ENCODE results near the gene LHFPL3. TPM values are rescaled to one million over a fixed set of nuclear protein-coding genes. Genes with fewer than 3 reads are reported as not detected.

The LHFPL3 gene
- polyA plus RNA-seq, 2 of the 4 experiments (the other 2 are of a cell fraction), result not detected

- H3K4me3 ChIP-seq, result no peak overlapping the region
- TF ChIP-seq FOXS1 (CRISPR knock-in tag; IDR thresholded peaks at IDR 0.05) (no peak), ZNF302 (CRISPR knock-in tag; IDR thresholded peaks at IDR 0.05) (no peak), SMC3 (IDR thresholded peaks at IDR 0.05) (no peak), RAD21 (conservative IDR thresholded peaks at IDR 0.05 in 1 of 2, IDR thresholded peaks at IDR 0.05 in 1 of 2) (no peak), FOSL2 (IDR thresholded peaks at IDR 0.05) (no peak), FOSL2 (CRISPR knock-in tag; IDR thresholded peaks at IDR 0.05) (no peak), JUN (IDR thresholded peaks at IDR 0.05) (no peak), KDM5A (IDR thresholded peaks at IDR 0.05) (no peak), MYC (IDR thresholded peaks at IDR 0.05; ENCODE audit: borderline replicate concordance, low read length) (no peak)
- FAIRE-seq (no peak), ATAC-seq (no peak), DNase-seq (ENCODE audit: low read depth in 1 of 2, low spot score in 1 of 2) (no peak)
- no peaks in the 10 kb centered on the region for H3K4me1 ChIP-seq
- ChIA-PET POLR2A (no interaction called here), CTCF (no interaction called here)
- 16% methylated on average over 4 of the region's 4 CpGs for WGBS (ENCODE audit: missing lambda C conversion rate)
- no peak overlapping the region for H3K4me2 ChIP-seq
- no peaks in the 10 kb centered on the region for H3K9me3 ChIP-seq
- no peak overlapping the region for H3K27ac ChIP-seq
These were observed 69.0 kb downstream of the LHFPL3 start for GRCh38 chr7:104397442-104397841.

- no peak for ATAC-seq
- Histone ChIP-seq H3K4me2 (no peak overlapping the region), H3K27ac (no peak overlapping the region), H3K4me3 (no peak overlapping the region), H3K9me3 (no peaks in the 10 kb centered on the region), H3K4me1 (no peaks in the 10 kb centered on the region)
- FAIRE-seq, result no peak
- no peak for DNase-seq (ENCODE audit: low read depth in 1 of 2, low spot score in 1 of 2)
- CTCF ChIA-PET, result interaction anchor here (1.1 kb wide), 1 partner anchor 11 kb away, joined by 3 read pairs; no protein-coding TSS in a partner anchor
- no peak for TF ChIP-seq HES2 (IDR thresholded peaks at IDR 0.05)
- TF ChIP-seq ZFP36 (IDR thresholded peaks at IDR 0.05; ENCODE audit: borderline replicate concordance, partially characterized antibody), result no peak
- TF ChIP-seq HDAC2 (IDR thresholded peaks at IDR 0.05), result no peak
- no peak for TF ChIP-seq BHLHE40 (IDR thresholded peaks at IDR 0.05; ENCODE audit: low read depth, low read length)
- no peak for TF ChIP-seq PBX3 (IDR thresholded peaks at IDR 0.05)
- TF ChIP-seq RCOR1 (IDR thresholded peaks at IDR 0.05; ENCODE audit: low read depth, low read length), result no peak
- TF ChIP-seq FOXS1 (CRISPR knock-in tag; IDR thresholded peaks at IDR 0.05), result no peak
- no peak for TF ChIP-seq RFX5 (IDR thresholded peaks at IDR 0.05)
- TF ChIP-seq NFE2L2 (conservative IDR thresholded peaks at IDR 0.05; ENCODE audit: low read length), result no peak
- TF ChIP-seq RARB (CRISPR knock-in tag; IDR thresholded peaks at IDR 0.05), result no peak
- no peak for TF ChIP-seq JUN (IDR thresholded peaks at IDR 0.05)
- TF ChIP-seq MAFK (IDR thresholded peaks at IDR 0.05; ENCODE audit: partially characterized antibody), result no peak
- TF ChIP-seq HOXB13 (CRISPR knock-in tag; IDR thresholded peaks at IDR 0.05; ENCODE audit: low read depth), result no peak
- WGBS (ENCODE audit: missing lambda C conversion rate), result 7% methylated on average over 1 of the region's 1 CpG
- POLR2A ChIA-PET, result no interaction called here
These were observed 80.0 kb downstream of the LHFPL3 start for GRCh38 chr7:104408371-104408770.

GRCh38 chr7:104410742-104411141 is 82.3 kb downstream of the LHFPL3 start:
- POLR2A ChIA-PET, result no interaction called here
- ATAC-seq (no peak), DNase-seq (ENCODE audit: low read depth in 1 of 2, low spot score in 1 of 2) (no peak), FAIRE-seq (no peak)
- WGBS (ENCODE audit: missing lambda C conversion rate), result 5% methylated on average over 5 of the region's 5 CpGs
- CTCF ChIA-PET, result no interaction called here
- no peaks in the 10 kb centered on the region for H3K4me1 ChIP-seq
- no peaks in the 10 kb centered on the region for H3K9me3 ChIP-seq
- H3K4me3 ChIP-seq, result no peak overlapping the region
- TF ChIP-seq ZNF302 (CRISPR knock-in tag; IDR thresholded peaks at IDR 0.05) (no peak), FOSL2 (IDR thresholded peaks at IDR 0.05) (no peak), FOSL2 (CRISPR knock-in tag; IDR thresholded peaks at IDR 0.05) (no peak), MAZ (IDR thresholded peaks at IDR 0.05; ENCODE audit: borderline replicate concordance, low read depth, low read length) (no peak), MAX (IDR thresholded peaks at IDR 0.05) (no peak), ATOH8 (CRISPR knock-in tag; IDR thresholded peaks at IDR 0.05; ENCODE audit: low read depth) (no peak), POLR2A (IDR thresholded peaks at IDR 0.05; ENCODE audit: low read length) (no peak), EHMT2 (IDR thresholded peaks at IDR 0.05; ENCODE audit: low read depth) (no peak), POLR2AphosphoS2 (conservative IDR thresholded peaks at IDR 0.05; ENCODE audit: low read length) (no peak), NPAS2 (CRISPR knock-in tag; IDR thresholded peaks at IDR 0.05; ENCODE audit: borderline replicate concordance) (no peak), HMGXB4 (CRISPR knock-in tag; IDR thresholded peaks at IDR 0.05; ENCODE audit: borderline replicate concordance) (no peak), TP53 (CRISPR knock-in tag; IDR thresholded peaks at IDR 0.05) (no peak), CHD4 (IDR thresholded peaks at IDR 0.05; ENCODE audit: borderline replicate concordance) (no peak), CEBPB (IDR thresholded peaks at IDR 0.05) (no peak)
- H3K4me2 ChIP-seq, result no peak overlapping the region
- no peak overlapping the region for H3K27ac ChIP-seq
